Endothelial cell of umbilical vein (primary cell): ENCODE measurements around the gene CCDC186.

Experiments
- CTCF ChIP-seq, 2 donors: IDR thresholded peaks; 1 replicate in 1 of 2; 2 replicates in 1 of 2; pipeline ENCODE4 v1.5.1; 2011; ENCODE audit warnings: low read length in 2 of 2, mild to moderate bottlenecking in 2 of 2, moderate library complexity in 2 of 2, control low read depth in 1 of 2, inconsistent platforms in 1 of 2, low read depth in 1 of 2; ENCODE audit not compliant: insufficient read depth in 1 of 2; ENCODE audit errors: extremely low read depth in 1 of 2
- FOS ChIP-seq: IDR thresholded peaks from 2 replicates; pipeline ENCODE4 v1.6.1; 2011; ENCODE audit warnings: mild to moderate bottlenecking, low read length, moderate library complexity, borderline replicate concordance; ENCODE audit not compliant: insufficient read depth
- JUN ChIP-seq: IDR thresholded peaks from 2 replicates; pipeline ENCODE4 v1.6.1; 2011; ENCODE audit warnings: borderline replicate concordance, low read depth; ENCODE audit not compliant: insufficient read length, insufficient read depth
- MAX ChIP-seq: IDR thresholded peaks from 2 replicates; pipeline ENCODE4 v1.6.1; 2011; ENCODE audit not compliant: insufficient read depth, insufficient read length
- POLR2A ChIP-seq: IDR thresholded peaks from 2 replicates; pipeline ENCODE4 v1.6.1; 2012; ENCODE audit warnings: low read depth, mild to moderate bottlenecking, control low read depth, low read length
- POLR2AphosphoS5 ChIP-seq: IDR thresholded peaks from 2 replicates; pipeline ENCODE4 v1.6.1; 2012; ENCODE audit warnings: low read depth, mild to moderate bottlenecking, control low read depth, low read length, moderate library complexity; ENCODE audit not compliant: insufficient read depth

- TF ChIP-seq POLR2A (no peak), FOS (no peak), CTCF (IDR thresholded peaks at IDR 0.05; ENCODE audit: extremely low read depth in 1 of 2, insufficient read depth in 1 of 2, low read depth in 1 of 2, low read length in 2 of 2) (no peak), POLR2AphosphoS5 (no peak), JUN (no peak), MAX (no peak)
These were observed 38.5 kb downstream of the CCDC186 start for GRCh38 chr10:114135476-114135875.
